T-helper 17 cell (primary cell): ENCODE measurements around the gene TNNI3. TPM values are rescaled to one million over a fixed set of nuclear protein-coding genes. Genes with fewer than 3 reads are reported as not detected.
"Not testable (repeated sequence)": the region's sequence is repeated elsewhere in the genome, so short reads cannot be mapped to it uniquely, and the experiment has no call there.

Source experiments
- ATAC-seq: fragments of 150-1000 bp; cut with Tn5 transposase; 2 replicates; pipeline ENCODE4 v1.10.0; 2021; ENCODE audit warnings: mild to moderate bottlenecking, moderate library complexity
- DNase-seq, 3 donors: peaks; one replicate each; pipeline versions ENCODE4 v3.0.0 to v3.0.0-alpha.2; 2020 to 2021
- H3K9me3 ChIP-seq: one replicate; pipeline ENCODE4 v1.7.0; 2013; ENCODE audit warnings: low read length, mild to moderate bottlenecking; ENCODE audit not compliant: control insufficient read depth, poor library complexity, severe bottlenecking
- H3K27ac Mint-ChIP-seq: one replicate; pipeline ENCODE4 v1.8.0; 2022; ENCODE audit warnings: mild to moderate bottlenecking, moderate library complexity, mixed read lengths
- H3K27me3 Mint-ChIP-seq: one replicate; pipeline ENCODE4 v1.8.0; 2022; ENCODE audit warnings: mixed read lengths
- H3K36me3 Mint-ChIP-seq: one replicate; pipeline ENCODE4 v1.8.0; 2022; ENCODE audit warnings: low read depth, mixed read lengths
- H3K4me1 Mint-ChIP-seq: one replicate; pipeline ENCODE4 v1.8.0; 2022; ENCODE audit warnings: mild to moderate bottlenecking, mixed read lengths
- H3K4me3 Mint-ChIP-seq: one replicate; pipeline ENCODE4 v1.8.0; 2022; ENCODE audit warnings: mild to moderate bottlenecking, moderate library complexity, mixed read lengths
- total RNA-seq, 4 donors: library from RNA in 2 of 4; stranded (reverse) in 2 of 4; gene quantifications; one replicate each; pipeline ENCODE4 v1.2.3 and lab custom pipeline; 2022 to 2026

TNNI3 gene
- total RNA-seq, 2 donors from 2014 or later = not detected

GRCh38 chr19:55179606-55180484, 22.3 kb upstream of the TNNI3 start, which contains the start of gene SYT5:
Gene SYT5 (minus strand): TSS chr19:55180289. CDS start chr19:55179041, 1,248 bp downstream.
- Mint-ChIP-seq H3K27me3 (peaks cover 54% of the 10 kb centered on the region), H3K4me3 (peak within 1 kb of the TSS; percentile 89), H3K4me1 (peaks cover 12% of the 10 kb centered on the region), H3K36me3 (peaks cover 2% of the 10 kb centered on the region), H3K27ac (peak within 1 kb of the TSS; percentile 91)
- DNase-seq = peak; percentile 39 to 67 (median 52)
- H3K9me3 ChIP-seq = no peaks in the 10 kb centered on the region
- ATAC-seq = peak; percentile 43

DNA sequence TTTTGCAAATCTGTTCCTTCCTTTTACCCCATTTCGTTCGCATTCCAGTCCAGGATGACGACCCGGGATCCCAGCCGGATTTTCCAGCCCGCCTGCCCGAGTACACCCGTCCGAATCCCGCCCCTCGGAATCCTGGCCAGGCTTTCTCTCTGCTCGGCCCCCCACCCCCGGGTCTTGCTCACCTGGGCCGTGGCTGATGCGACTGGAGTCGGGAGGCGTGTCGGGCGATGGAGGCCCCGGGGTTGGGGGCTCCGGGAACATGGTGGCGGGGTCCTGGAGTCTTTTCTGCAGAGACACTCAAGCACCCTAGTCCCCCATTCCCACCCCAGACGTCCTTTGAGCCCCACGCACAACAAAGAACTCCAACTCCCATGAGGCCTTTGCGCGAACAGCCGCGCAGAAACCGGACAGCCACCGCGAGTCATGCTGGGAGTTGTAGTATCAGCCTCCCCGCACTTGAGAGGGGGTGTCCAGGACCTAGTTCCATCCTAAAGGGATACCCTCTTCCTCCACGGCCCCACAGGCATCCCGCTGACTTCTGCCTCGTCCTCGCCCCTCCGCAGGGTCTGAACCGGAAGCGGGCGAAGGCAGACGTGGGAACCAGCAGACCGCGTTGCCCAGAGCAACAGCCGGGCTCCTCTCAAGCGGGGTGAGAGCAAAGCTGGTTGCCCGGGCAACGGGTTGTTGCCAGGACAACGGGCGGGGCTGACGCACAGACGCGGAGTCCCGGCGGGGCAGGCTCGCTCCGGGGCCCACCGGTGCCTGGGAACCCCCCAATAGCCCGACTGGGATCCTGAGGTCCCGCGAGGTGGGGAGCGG, 21.5 kb upstream of the TNNI3 start:
- peak overlapping the region; percentile 91 for H3K27ac Mint-ChIP-seq
- DNase-seq = peak; percentile 89 to 98 (median 94)
- peaks cover 59% of the 10 kb centered on the region for H3K27me3 Mint-ChIP-seq
- H3K4me3 Mint-ChIP-seq = peak overlapping the region; percentile 89
- peaks cover 2% of the 10 kb centered on the region for H3K36me3 Mint-ChIP-seq
- H3K9me3 ChIP-seq = no peaks in the 10 kb centered on the region
- peak; percentile 90 for ATAC-seq
- H3K4me1 Mint-ChIP-seq = peaks cover 16% of the 10 kb centered on the region

DNA sequence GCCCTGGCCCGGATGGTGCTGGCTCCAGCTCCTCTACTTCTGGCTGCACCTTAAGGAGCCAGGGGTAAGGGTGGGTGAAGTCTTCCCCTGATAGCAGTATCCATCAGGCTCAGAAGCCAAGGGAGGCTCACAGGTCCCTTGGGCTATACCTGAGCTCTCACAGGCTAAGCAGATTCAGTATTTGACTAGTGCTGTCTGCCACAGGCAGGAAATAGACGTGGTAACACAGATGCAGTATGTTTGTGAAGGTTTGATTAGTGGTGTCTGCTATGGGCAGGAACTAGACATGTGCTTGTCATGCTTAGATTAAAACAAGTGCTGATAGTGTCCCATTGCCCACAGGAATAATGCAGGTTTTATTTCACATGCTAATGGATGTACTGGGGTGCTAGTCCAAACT, 18.5 kb upstream of the TNNI3 start:
- no peak for ATAC-seq
- no peaks in the 10 kb centered on the region for H3K9me3 ChIP-seq
- no peak for DNase-seq
- peaks cover 68% of the 10 kb centered on the region for H3K27me3 Mint-ChIP-seq
- H3K36me3 Mint-ChIP-seq = peaks cover 8% of the 10 kb centered on the region
- H3K4me1 Mint-ChIP-seq = peaks cover 22% of the 10 kb centered on the region
- no peak overlapping the region for H3K4me3 Mint-ChIP-seq
- peak overlapping the region; percentile 19 for H3K27ac Mint-ChIP-seq

GRCh38 chr19:55175117-55175867, 17.8 kb upstream of the TNNI3 start:
- H3K27ac Mint-ChIP-seq = no peak overlapping the region
- peaks cover 8% of the 10 kb centered on the region for H3K36me3 Mint-ChIP-seq
- H3K4me3 Mint-ChIP-seq = no peak overlapping the region
- H3K27me3 Mint-ChIP-seq = peaks cover 69% of the 10 kb centered on the region
- no peaks in the 10 kb centered on the region for H3K9me3 ChIP-seq
- DNase-seq (no peak), ATAC-seq (no peak)
- peaks cover 22% of the 10 kb centered on the region for H3K4me1 Mint-ChIP-seq

- no peak for DNase-seq
- no peak overlapping the region for H3K27ac Mint-ChIP-seq
- H3K4me1 Mint-ChIP-seq = peaks cover 19% of the 10 kb centered on the region
- H3K9me3 ChIP-seq = no peaks in the 10 kb centered on the region
- H3K36me3 Mint-ChIP-seq = peaks cover 8% of the 10 kb centered on the region
- peaks cover 77% of the 10 kb centered on the region for H3K27me3 Mint-ChIP-seq
- H3K4me3 Mint-ChIP-seq = peak overlapping the region; percentile 84
- no peak for ATAC-seq
Observed at GRCh38 chr19:55174425-55175116, 17.0 kb upstream of the TNNI3 start.

DNA sequence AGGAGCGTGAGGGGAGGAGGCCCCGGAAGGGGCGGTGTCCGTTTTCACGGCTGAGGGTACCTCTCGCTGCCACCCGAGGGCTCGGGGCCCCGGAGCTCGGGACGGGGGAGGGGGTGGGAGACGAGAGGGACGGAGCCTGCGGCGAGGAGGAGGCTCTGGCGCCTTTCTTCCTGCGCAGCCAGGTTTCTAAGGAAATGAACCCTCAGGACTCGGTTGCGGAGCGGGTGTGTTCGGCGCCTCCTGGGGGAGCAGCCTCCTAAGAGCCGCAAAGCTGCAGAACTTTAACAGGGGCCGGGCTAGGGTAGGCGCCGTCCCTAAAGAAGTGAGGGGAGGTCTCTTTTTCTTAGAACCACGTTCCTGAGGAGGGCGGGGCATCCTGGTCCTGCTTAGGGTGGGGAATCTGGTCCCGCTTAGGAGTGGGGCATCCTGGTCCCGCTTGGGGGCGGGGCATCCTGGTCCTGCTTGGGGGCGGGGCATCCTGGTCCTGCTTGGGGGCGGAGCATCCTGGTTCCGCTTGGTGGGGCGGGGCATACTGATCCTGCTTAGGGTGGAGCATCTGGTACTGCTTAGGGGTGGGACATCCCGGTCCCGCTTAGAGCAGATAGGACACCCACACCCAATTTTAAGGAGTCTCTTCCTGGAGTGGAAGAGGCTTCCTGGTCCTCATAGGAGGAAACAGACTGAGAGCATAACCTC, 16.3 kb upstream of the TNNI3 start:
- H3K27me3 Mint-ChIP-seq = peaks cover 81% of the 10 kb centered on the region
- H3K4me1 Mint-ChIP-seq = peaks cover 16% of the 10 kb centered on the region
- no peak for DNase-seq

DNA sequence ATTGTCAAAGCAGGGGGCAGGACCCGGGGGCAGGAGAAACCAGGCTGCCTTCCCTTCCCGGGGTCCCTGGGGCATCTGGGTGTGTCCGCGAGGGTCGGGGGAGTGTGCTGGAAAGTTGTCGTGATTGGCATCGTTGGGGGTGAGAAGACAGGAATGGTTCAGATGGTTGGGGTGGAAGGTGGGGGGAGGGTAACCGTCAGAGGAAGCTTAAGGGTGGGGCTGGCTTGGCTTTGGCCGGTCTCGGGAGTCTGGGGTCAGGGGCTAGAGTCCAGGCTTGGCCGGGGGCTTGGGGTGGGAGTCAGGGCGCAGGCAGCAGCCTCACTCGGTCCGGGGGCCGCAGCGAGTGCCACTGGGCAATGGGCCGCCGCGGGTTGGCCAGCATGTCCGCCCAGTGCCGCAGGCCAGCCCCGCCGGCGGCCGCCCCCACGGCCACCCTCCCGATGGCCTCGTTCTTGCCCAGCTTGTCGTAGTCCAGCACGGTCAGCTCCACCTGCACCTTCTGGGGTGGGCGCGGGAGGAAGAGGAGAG, 15.7 kb upstream of the TNNI3 start:
- ATAC-seq = no peak
- Mint-ChIP-seq H3K4me1 (peaks cover 14% of the 10 kb centered on the region), H3K27ac (no peak overlapping the region), H3K4me3 (peak overlapping the region; percentile 84), H3K27me3 (peaks cover 75% of the 10 kb centered on the region), H3K36me3 (peaks cover 8% of the 10 kb centered on the region)
- no peak for DNase-seq
- no peaks in the 10 kb centered on the region for H3K9me3 ChIP-seq

More for the DNA sequence above, 16.3 kb upstream of the TNNI3 start:
- ATAC-seq = peak; percentile 42
- H3K9me3 ChIP-seq = no peaks in the 10 kb centered on the region
- peak overlapping the region; percentile 84 for H3K4me3 Mint-ChIP-seq
- no peak overlapping the region for H3K27ac Mint-ChIP-seq
- peaks cover 8% of the 10 kb centered on the region for H3K36me3 Mint-ChIP-seq

- Mint-ChIP-seq H3K4me3 (peak overlapping the region; percentile 84), H3K36me3 (peaks cover 8% of the 10 kb centered on the region), H3K4me1 (peaks cover 12% of the 10 kb centered on the region), H3K27ac (no peak overlapping the region), H3K27me3 (peaks cover 73% of the 10 kb centered on the region)
- no peak for DNase-seq
- no peaks in the 10 kb centered on the region for H3K9me3 ChIP-seq
- ATAC-seq = no peak
Observed at GRCh38 chr19:55172741-55173140, 15.2 kb upstream of the TNNI3 start.

DNA sequence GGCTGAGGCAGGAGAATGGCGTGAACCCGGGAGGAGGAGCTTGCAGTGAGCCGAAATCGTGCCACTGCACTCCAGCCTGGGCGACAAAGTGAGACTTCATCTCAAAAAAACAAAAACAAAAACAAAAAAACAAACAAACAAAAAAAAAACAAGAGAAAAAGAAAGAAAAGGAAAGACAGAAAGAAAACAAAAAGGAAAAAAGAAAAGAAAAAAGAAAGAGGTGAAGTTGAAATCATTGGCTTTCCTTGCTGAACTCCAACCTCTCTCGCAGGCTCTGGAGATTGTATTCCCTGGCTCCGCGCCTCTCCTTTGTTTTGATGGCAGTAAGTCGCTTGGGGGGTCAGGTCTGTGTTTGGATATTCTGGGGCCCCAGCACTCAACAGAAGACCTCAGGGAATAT, 14.8 kb upstream of the TNNI3 start:
- peak overlapping the region; percentile 84 for H3K4me3 Mint-ChIP-seq
- not testable (repeated sequence) for H3K27ac Mint-ChIP-seq, H3K9me3 ChIP-seq, ATAC-seq, DNase-seq, H3K36me3 Mint-ChIP-seq
- peaks cover 11% of the 10 kb centered on the region for H3K4me1 Mint-ChIP-seq
- H3K27me3 Mint-ChIP-seq = peaks cover 74% of the 10 kb centered on the region

DNA sequence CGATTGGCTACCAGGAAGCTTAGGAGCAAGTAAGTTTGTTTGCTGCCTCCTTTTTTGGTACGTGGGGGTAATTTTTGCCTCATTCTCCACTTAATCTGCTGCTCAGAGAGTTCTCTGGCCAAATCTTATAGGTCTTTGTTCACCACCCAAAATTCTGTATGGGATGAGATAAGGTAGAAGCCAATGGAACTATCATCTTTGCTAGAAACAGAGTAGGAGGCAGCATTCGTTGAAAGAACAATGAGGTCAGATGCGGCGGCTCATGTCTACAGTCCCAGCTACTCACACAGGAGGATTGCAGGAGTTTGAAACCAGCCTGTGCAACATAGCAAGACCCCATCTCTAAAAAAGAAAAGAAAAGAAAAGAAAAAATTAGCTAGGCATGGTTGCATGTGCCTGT, 13.9 kb upstream of the TNNI3 start:
- ATAC-seq (no peak), DNase-seq (no peak)
- no peak overlapping the region for H3K27ac Mint-ChIP-seq
- no peak overlapping the region for H3K4me3 Mint-ChIP-seq
- peaks cover 18% of the 10 kb centered on the region for H3K4me1 Mint-ChIP-seq
- peaks cover 12% of the 10 kb centered on the region for H3K36me3 Mint-ChIP-seq
- peaks cover 74% of the 10 kb centered on the region for H3K27me3 Mint-ChIP-seq
- no peaks in the 10 kb centered on the region for H3K9me3 ChIP-seq

- peaks cover 79% of the 10 kb centered on the region for H3K27me3 Mint-ChIP-seq
- no peak for ATAC-seq
- no peak overlapping the region for H3K27ac Mint-ChIP-seq
- peaks cover 18% of the 10 kb centered on the region for H3K4me1 Mint-ChIP-seq
- DNase-seq = no peak
- no peaks in the 10 kb centered on the region for H3K9me3 ChIP-seq
- peaks cover 13% of the 10 kb centered on the region for H3K36me3 Mint-ChIP-seq
- no peak overlapping the region for H3K4me3 Mint-ChIP-seq
Observed at GRCh38 chr19:55169136-55169535, 11.6 kb upstream of the TNNI3 start.
